ENCODE measurements around the gene ADSS1. TPM values are rescaled to one million over a fixed set of nuclear protein-coding genes. Genes with fewer than 3 reads are reported as not detected.
"Not testable (repeated sequence)": the region's sequence is repeated elsewhere in the genome, so short reads cannot be mapped to it uniquely, and the experiment has no call there.

ADSS1 gene
- polyA plus RNA-seq, 4 donors: 12.7 to 19.7 (median 15.9) TPM

- no peak for DNase-seq (ENCODE audit: low read depth in 4 of 4, low spot score in 2 of 4)
Measured at GRCh38 chr14:104743461-104744380, 19.7 kb downstream of the ADSS1 start.

GRCh38 chr14:104744484-104744883, 20.5 kb downstream of the ADSS1 start:
- no peak for DNase-seq (ENCODE audit: low read depth in 4 of 4, low spot score in 2 of 4)

- no peak for DNase-seq (ENCODE audit: low read depth in 4 of 4, low spot score in 2 of 4)
Measured at GRCh38 chr14:104745431-104745830, 21.4 kb downstream of the ADSS1 start.

- DNase-seq (ENCODE audit: low read depth in 4 of 4, low spot score in 2 of 4): no peak
Measured at GRCh38 chr14:104746071-104746545, 22.1 kb downstream of the ADSS1 start.

GRCh38 chr14:104746934-104747481, 23.0 kb downstream of the ADSS1 start:
- no peak for DNase-seq (ENCODE audit: low read depth in 4 of 4, low spot score in 2 of 4)

- no peak for DNase-seq (ENCODE audit: low read depth in 4 of 4, low spot score in 2 of 4)
Measured at GRCh38 chr14:104747876-104748275, 23.8 kb downstream of the ADSS1 start.

GRCh38 chr14:104749111-104749649, 25.2 kb downstream of the ADSS1 start:
- no peak for DNase-seq (ENCODE audit: low read depth in 4 of 4, low spot score in 2 of 4)

- DNase-seq (ENCODE audit: low read depth in 4 of 4, low spot score in 2 of 4): no peak
Measured at GRCh38 chr14:104750056-104750752, 26.2 kb downstream of the ADSS1 start.

GRCh38 chr14:104750753-104751057, 26.7 kb downstream of the ADSS1 start:
- not testable (repeated sequence) for DNase-seq (ENCODE audit: low read depth in 4 of 4, low spot score in 2 of 4)

GRCh38 chr14:104751539-104752422, 27.8 kb downstream of the ADSS1 start:
- DNase-seq (ENCODE audit: low read depth in 4 of 4, low spot score in 2 of 4): no peak

GRCh38 chr14:104752423-104752734, 28.4 kb downstream of the ADSS1 start:
- DNase-seq (ENCODE audit: low read depth in 4 of 4, low spot score in 2 of 4): no peak

- peak; percentile 92 to 99 (median 98) for DNase-seq (ENCODE audit: low read depth in 4 of 4, low spot score in 2 of 4)
Measured at GRCh38 chr14:104752735-104753527, 28.9 kb downstream of the ADSS1 start, which contains the start of gene SIVA1. SIVA1 (plus strand) TSS chr14:104753147; CDS start chr14:104753202, 55 bp downstream.

- DNase-seq (ENCODE audit: low read depth in 4 of 4, low spot score in 2 of 4): no peak
Measured at GRCh38 chr14:104753528-104754212, 29.6 kb downstream of the ADSS1 start.

GRCh38 chr14:104754213-104754851, 30.3 kb downstream of the ADSS1 start:
- DNase-seq (ENCODE audit: low read depth in 4 of 4, low spot score in 2 of 4): no peak

GRCh38 chr14:104755621-104756020, 31.6 kb downstream of the ADSS1 start:
- DNase-seq (ENCODE audit: low read depth in 4 of 4, low spot score in 2 of 4): no peak

GRCh38 chr14:104756477-104757237, 32.6 kb downstream of the ADSS1 start:
- no peak for DNase-seq (ENCODE audit: low read depth in 4 of 4, low spot score in 2 of 4)

GRCh38 chr14:104757238-104757585, 33.2 kb downstream of the ADSS1 start:
- no peak for DNase-seq (ENCODE audit: low read depth in 4 of 4, low spot score in 2 of 4)
